Activated T-helper 1 cell treated with anti-CD3 and anti-CD28 coated beads, Interleukin-2, amount 50 U/mL, for 16 hours (primary cell): ENCODE data around the gene TEX53.
A peak's percentile ranks its signal among the peaks of the same experiment; 100 is the strongest.

Source experiments
- DNase-seq, 2 donors: peaks; one replicate each; pipeline ENCODE4 v3.0.0-alpha.2; 2020; ENCODE audit warnings: low read depth in 1 of 2, low spot score in 1 of 2

The TEX53 gene

GRCh38 chr9:114680259-114681001, 22.8 kb upstream of the TEX53 start:
- DNase-seq, result no peak

DNA sequence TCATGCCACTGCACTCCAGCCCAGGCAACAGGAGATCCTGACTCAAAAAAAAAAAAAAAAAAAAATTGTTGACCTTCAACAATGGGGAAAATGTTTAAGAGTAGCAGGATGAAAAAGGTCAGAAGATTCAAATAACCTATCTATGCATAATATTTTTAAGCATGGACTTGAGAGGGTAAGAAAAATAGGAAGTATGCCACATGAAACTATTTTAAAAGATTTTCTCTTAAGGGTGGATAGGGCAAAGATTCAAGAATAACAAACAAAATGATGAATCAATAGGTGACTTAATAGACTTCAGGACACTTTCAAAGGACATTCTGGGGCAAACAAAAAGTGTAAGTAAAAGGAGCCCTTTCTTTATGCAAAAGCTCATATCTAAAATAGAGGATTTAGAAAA, 21.2 kb upstream of the TEX53 start:
- no peak for DNase-seq

DNA sequence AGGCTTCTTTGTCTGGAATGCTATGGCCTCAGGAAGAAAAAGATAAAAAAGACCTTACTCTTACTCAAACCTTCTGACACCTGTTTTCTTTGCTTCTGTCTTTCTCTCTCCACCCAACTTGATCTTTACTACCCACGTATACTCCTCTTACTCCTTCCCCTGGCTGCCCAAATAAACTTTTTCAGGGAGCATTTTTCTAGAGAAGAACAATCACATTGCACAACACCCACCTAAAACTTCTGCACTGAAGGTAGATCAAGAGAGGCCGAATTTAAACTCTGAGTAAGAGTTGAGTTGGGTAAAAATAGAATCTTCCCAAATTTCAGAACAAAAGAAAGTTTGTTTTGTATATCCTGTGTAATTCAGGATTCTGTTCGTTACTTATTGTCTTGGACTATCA, 20.5 kb upstream of the TEX53 start:
- DNase-seq, result no peak

DNA sequence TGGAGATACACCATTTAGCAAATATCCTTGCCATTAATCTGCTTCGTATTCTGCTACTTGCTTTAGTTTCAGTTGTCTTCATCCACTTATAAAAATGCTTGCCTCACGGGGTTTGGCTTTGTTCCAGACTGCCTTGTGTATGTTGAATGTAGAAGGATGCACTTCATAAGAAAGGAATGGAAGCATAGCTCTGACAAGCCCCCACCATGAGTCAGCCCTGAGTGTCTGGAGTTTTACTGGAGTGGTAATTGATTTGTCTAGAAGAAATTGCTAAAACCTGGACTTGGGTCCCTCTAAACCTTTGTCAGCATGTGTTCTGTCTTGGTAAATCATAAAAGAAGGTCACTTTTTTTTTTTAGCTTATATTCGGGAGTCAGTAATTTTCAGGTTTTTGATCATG, 19.8 kb upstream of the TEX53 start:
- no peak for DNase-seq

DNA sequence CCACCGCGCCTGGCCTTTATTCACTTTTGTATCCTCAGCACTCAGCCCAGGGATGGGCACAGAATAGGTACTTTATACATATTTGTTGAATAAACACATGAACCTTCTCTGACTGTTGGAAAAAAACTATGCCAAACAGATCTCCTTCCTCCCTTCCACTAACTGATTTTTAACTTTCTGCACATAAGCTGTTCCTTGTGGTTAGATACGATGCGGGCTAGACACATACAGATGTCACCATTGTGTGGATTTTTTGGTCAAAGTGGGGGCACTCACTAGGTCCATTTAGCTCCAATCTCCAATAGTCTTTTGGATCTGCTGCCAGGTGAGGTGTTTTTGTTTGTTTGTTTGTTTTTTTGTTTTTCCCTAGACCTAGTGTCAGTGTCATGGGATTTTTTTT, 19.3 kb upstream of the TEX53 start:
- DNase-seq, result no peak

- no peak for DNase-seq
Measured at GRCh38 chr9:114674798-114675540, 17.4 kb upstream of the TEX53 start.

GRCh38 chr9:114674076-114674797, 16.6 kb upstream of the TEX53 start:
- no peak for DNase-seq

GRCh38 chr9:114671605-114672004, 14.0 kb upstream of the TEX53 start:
- DNase-seq, result no peak

GRCh38 chr9:114669961-114670360, 12.4 kb upstream of the TEX53 start:
- no peak for DNase-seq

GRCh38 chr9:114668146-114668545, 10.5 kb upstream of the TEX53 start:
- DNase-seq, result no peak

GRCh38 chr9:114666851-114667250, 9.2 kb upstream of the TEX53 start:
- no peak for DNase-seq

- no peak for DNase-seq
Measured at GRCh38 chr9:114666401-114666800, 8.8 kb upstream of the TEX53 start.

GRCh38 chr9:114664181-114664580, 6.6 kb upstream of the TEX53 start:
- no peak for DNase-seq

GRCh38 chr9:114662081-114662989, 4.7 kb upstream of the TEX53 start:
- peak; percentile 33 to 35 for DNase-seq

- DNase-seq, result no peak
Measured at GRCh38 chr9:114656301-114656700, 1.3 kb downstream of the TEX53 start.

DNA sequence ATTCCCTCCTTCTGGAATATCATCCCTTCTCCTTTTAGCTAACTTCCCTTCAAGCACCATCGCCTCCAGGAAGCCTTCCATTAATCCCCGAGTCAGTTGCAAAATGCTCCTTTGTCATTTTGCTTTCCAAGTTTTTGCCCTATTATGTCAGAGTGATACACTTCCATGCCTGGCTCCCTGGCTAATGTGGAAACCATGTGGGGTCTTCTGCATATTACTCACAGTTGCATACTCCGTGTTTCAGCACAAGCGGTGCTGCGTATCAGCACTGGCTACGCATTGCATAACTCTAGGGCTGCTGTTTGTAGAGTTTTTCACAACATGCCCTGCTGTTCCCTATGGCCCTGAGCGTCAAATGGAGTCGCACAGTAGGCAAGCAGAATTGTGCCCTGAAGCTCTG, 1.9 kb downstream of the TEX53 start:
- no peak for DNase-seq

DNA sequence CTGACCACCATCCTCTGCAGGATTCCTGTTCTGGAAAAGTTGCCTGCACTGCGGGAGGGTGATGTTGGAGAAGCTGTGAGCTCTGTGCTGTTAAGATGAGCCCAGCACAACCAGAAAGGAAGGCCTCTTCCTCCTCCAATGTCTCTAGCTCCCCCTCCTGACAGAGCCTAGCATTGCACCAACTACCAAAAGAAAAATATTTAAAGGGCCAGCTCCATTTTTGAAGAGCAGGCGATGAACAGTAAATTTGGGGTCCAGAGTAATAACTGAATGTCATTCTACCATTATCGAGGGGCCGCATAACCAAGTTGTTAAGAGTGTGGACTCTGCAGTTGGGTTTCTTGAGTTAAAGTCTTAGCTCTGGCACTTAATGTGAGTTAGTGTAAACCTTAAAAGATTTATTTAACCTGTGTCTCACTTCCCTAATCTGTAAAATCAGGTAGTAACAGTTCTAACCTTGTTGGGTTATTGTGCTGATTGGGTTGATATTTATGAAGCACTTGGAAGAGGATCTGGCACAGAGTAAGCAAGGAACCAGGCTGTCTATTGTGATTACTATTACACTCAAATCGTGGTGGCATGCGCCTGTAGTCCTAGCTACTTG, 3.9 kb downstream of the TEX53 start:
- DNase-seq, result peak; percentile 48 to 71

GRCh38 chr9:114652776-114653555, 4.6 kb downstream of the TEX53 start:
- DNase-seq, result no peak

- DNase-seq, result no peak
Measured at GRCh38 chr9:114643896-114644295, 13.7 kb downstream of the TEX53 start.

GRCh38 chr9:114643001-114643400, 14.6 kb downstream of the TEX53 start:
- no peak for DNase-seq
